Ascending aorta (tissue), 2 donors: ENCODE results near the gene ARL4A. TPM values are rescaled to one million over a fixed set of nuclear protein-coding genes. Genes with fewer than 3 reads are reported as not detected.
"Not testable (repeated sequence)": the region's sequence is repeated elsewhere in the genome, so short reads cannot be mapped to it uniquely, and the experiment has no call there.

Experiments
- DNase-seq, 2 donors: peaks; one replicate each; pipeline ENCODE4 v3.0.0-alpha.2; 2019; ENCODE audit warnings: low spot score in 2 of 2
- H3K27ac ChIP-seq, 2 donors: fragments of 200-600 bp; sonication (generic); one replicate each; pipeline ENCODE4 v1.5.1; 2016 to 2017; ENCODE audit warnings: mild to moderate bottlenecking in 1 of 2
- H3K27me3 ChIP-seq: fragments of 200-600 bp; sonication (generic); one replicate; pipeline ENCODE4 v1.5.1; 2017
- H3K36me3 ChIP-seq, 2 donors: fragments of 200-600 bp; sonication (generic); one replicate each; pipeline ENCODE4 v1.5.1; 2016
- H3K4me1 ChIP-seq, 2 donors: fragments of 200-600 bp; sonication (generic); one replicate each; pipeline ENCODE4 v1.5.1; 2016 to 2017; ENCODE audit warnings: mild to moderate bottlenecking in 1 of 2
- H3K4me3 ChIP-seq, 2 donors: fragments of 200-600 bp; sonication (generic); one replicate each; pipeline ENCODE4 v1.5.1; 2016 to 2017; ENCODE audit warnings: mild to moderate bottlenecking in 1 of 2
- H3K9me3 ChIP-seq, 2 donors: fragments of 200-600 bp; sonication (generic); one replicate each; pipeline ENCODE4 v1.5.1; 2016
- intact Hi-C: fragments of 100-400 bp; cut with DNase I; formaldehyde crosslinking; loops from one replicate; pipeline ENCODE4 v1.15.1; 2023
- total RNA-seq: library from RNA; depleted of rRNA; stranded (reverse); fragments of >200 nt; gene quantifications from one replicate; pipeline ENCODE4 v1.1.0, GENCODE V29; 2016
- TF ChIP-seq, protein P1 (sequence below), 3 experiments: fragments of 200-600 bp in 2 of 3; fragments of 450-650 bp in 1 of 3; sonication (generic) in 2 of 3; IDR thresholded peaks; one replicate each; pipeline ENCODE4 v1.5.1; 2016 to 2019; ENCODE audit warnings: antibody characterized with exemption in 3 of 3, mild to moderate bottlenecking in 1 of 3, moderate library complexity in 1 of 3

ARL4A gene
- total RNA-seq, 1 donor from 2014 or later, result 55.5 TPM

DNA sequence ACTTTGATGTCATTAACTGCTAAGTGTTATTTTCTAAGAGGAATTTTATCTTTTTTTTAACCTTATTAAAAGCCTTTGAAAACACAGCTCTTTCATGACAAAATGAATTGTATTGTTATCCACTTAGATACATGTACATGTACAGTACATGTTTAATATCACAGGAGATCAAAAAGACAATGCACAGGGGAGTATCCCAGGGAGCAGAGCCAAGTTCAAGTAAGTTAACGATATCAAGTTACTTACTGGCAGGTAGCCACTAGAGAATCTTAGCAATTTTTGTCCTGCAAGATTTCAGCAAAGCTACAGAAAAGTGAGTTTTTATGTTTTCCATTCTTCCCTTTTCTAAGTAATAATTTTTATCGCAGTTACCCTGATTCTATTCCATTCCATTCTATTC lies 33.9 kb upstream of the ARL4A start:
- no peak for DNase-seq
- Histone ChIP-seq H3K9me3 (no peaks in the 10 kb centered on the region), H3K4me3 (no peak overlapping the region), H3K27me3 (no peaks in the 10 kb centered on the region), H3K4me1 (no peaks in the 10 kb centered on the region), H3K36me3 (no peaks in the 10 kb centered on the region), H3K27ac (no peak overlapping the region)
- TF ChIP-seq, protein P1, sequence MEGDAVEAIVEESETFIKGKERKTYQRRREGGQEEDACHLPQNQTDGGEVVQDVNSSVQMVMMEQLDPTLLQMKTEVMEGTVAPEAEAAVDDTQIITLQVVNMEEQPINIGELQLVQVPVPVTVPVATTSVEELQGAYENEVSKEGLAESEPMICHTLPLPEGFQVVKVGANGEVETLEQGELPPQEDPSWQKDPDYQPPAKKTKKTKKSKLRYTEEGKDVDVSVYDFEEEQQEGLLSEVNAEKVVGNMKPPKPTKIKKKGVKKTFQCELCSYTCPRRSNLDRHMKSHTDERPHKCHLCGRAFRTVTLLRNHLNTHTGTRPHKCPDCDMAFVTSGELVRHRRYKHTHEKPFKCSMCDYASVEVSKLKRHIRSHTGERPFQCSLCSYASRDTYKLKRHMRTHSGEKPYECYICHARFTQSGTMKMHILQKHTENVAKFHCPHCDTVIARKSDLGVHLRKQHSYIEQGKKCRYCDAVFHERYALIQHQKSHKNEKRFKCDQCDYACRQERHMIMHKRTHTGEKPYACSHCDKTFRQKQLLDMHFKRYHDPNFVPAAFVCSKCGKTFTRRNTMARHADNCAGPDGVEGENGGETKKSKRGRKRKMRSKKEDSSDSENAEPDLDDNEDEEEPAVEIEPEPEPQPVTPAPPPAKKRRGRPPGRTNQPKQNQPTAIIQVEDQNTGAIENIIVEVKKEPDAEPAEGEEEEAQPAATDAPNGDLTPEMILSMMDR (IDR thresholded peaks at IDR 0.05), result no peak
- intact Hi-C loops, result no loop called here

DNA sequence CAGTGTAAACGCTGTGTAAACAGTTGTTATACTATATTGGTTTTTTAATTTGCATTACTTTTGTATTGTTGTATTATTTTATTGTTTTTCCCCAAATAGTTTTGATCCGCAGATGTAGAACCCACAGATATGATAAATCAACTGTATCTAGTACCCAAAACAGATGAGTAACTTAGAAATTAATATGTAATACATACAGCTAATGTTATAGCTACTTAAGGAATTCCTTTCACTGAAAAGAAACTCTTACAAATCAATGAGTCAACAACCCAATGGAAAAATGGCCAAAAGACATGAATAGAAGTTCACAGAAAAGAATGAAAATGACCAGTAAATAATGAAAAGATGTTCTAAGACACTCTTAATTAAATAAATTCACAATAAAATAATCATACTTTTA lies 32.3 kb upstream of the ARL4A start:
- Histone ChIP-seq H3K4me3 (no peak overlapping the region), H3K27me3 (no peaks in the 10 kb centered on the region), H3K9me3 (no peaks in the 10 kb centered on the region), H3K4me1 (no peaks in the 10 kb centered on the region), H3K36me3 (no peaks in the 10 kb centered on the region), H3K27ac (no peak overlapping the region)
- intact Hi-C loops, result no loop called here
- TF ChIP-seq, protein P1 (IDR thresholded peaks at IDR 0.05), result no peak
- DNase-seq, result no peak

DNA sequence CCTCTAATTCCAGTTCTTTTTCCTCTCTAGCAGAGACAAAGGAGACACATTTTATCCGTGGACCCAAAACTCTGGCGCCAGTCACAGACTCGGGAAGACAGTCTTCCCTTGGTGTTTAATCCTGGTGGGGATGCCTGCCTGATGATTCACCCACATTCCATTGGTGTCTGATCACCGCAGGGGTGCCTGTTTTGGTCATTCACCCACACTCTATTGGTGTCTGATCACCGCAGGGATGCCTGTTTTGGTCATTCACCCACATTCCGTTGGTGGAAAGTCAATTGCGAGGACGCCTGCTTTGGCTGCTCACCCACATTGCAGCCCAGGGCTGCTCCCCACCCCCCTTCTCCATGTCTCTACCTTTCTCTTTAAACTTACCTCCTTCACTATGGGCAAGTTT lies 27.0 kb upstream of the ARL4A start:
- DNase-seq, H3K27me3 ChIP-seq, H3K4me1 ChIP-seq, H3K4me3 ChIP-seq, H3K9me3 ChIP-seq, H3K36me3 ChIP-seq, intact Hi-C loops, H3K27ac ChIP-seq: not testable (repeated sequence)

DNA sequence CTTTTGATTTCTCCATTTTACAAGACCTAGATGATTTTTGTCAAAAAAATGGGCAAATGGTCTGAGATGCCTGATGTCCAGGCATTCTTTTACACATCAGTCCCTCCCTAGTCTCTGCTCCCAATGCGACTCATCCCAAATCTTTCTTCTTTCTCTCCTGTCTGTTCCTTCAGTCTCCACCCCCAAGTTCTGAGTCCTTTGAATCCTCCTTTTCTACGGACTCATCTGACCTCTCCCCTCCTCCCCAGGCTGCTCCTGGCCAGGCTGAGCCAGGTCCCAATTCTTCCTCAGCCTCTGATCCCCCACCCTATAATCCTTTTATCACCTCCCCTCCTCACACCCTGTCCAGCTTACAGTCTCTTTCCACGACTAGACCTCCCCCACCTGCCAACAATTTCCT lies 26.4 kb upstream of the ARL4A start:
- H3K27ac ChIP-seq, H3K36me3 ChIP-seq, DNase-seq, H3K27me3 ChIP-seq, H3K9me3 ChIP-seq, H3K4me1 ChIP-seq, intact Hi-C loops, H3K4me3 ChIP-seq: not testable (repeated sequence)

DNA sequence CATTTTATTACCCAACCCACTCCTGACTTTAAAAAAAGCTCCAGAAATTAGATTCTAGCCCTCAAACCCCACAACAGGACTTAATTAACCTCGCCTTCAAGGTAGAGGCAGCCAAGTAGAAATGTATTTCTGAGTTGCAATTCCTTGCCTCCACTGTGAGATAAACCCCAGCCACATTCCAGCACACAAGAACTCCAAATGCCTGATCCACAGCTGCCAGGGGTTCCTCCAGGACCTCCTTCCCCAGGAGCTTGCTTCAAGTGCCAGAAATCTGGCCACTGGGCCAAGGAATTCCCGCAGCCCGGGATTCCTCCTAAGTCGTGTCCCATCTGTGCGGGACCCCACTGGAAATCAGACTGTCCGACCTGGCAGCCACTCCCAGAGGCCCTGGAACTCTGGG lies 25.9 kb upstream of the ARL4A start:
- Histone ChIP-seq H3K27ac (no peak overlapping the region), H3K36me3 (no peaks in the 10 kb centered on the region), H3K27me3 (no peaks in the 10 kb centered on the region), H3K4me1 (no peaks in the 10 kb centered on the region), H3K9me3 (no peaks in the 10 kb centered on the region), H3K4me3 (no peak overlapping the region)
- DNase-seq, result no peak
- TF ChIP-seq, protein P1 (IDR thresholded peaks at IDR 0.05), result no peak
- intact Hi-C loops, result no loop called here

DNA sequence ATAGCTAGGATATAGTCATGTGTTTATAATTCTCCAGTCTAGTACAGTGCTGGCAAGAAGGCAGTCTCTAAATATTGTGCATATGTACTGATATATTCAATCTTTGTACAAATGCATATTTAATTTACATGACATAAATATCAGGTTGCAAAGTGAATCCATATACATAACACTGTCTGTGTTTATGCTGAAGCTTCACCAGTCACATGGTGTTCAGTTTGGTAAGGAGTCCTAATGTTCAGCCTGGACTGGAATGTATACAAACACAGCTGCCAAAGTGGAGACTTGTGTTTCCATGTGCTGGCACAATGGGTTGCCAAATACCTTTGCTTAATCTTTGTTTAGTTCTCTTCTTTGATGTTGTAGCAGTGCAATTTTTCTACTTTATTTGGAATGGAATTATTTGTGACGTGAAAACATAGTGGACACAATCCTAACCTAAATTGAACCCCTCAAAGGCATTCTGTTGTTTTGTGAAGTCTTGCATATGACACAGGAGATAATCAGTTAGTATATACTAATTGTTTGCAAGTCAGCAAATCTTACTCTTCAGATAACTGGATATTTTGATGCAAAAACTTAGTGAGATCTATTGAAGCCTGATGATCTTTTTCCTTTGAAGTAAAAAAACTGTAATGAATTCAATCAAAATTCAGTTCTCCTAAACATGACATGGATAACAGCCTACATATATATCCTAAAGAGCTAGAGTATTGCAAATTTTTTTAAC lies 17.3 kb upstream of the ARL4A start:
- no peaks in the 10 kb centered on the region for H3K36me3 ChIP-seq
- DNase-seq, result no peak
- no peaks in the 10 kb centered on the region for H3K4me1 ChIP-seq
- TF ChIP-seq, protein P1 (IDR thresholded peaks at IDR 0.05), result no peak
- intact Hi-C loops, result no loop called here
- H3K27ac ChIP-seq, result no peak overlapping the region
- no peaks in the 10 kb centered on the region for H3K27me3 ChIP-seq
- no peaks in the 10 kb centered on the region for H3K9me3 ChIP-seq
- no peak overlapping the region for H3K4me3 ChIP-seq
